ENCODE measurements around the gene GRK3.
"Not testable (repeated sequence)": the region's sequence is repeated elsewhere in the genome, so short reads cannot be mapped to it uniquely, and the experiment has no call there.

GRK3 gene

GRCh38 chr22:25542191-25542590 is 22.3 kb upstream of the GRK3 start:
- H3K27ac Mint-ChIP-seq: no peak overlapping the region
- peaks cover 14% of the 10 kb centered on the region for H3K4me1 Mint-ChIP-seq
- peaks cover 10% of the 10 kb centered on the region for H3K27me3 Mint-ChIP-seq
- no peaks in the 10 kb centered on the region for H3K9me3 Mint-ChIP-seq
- CTCF ChIA-PET: no interaction called here
- no peak for DNase-seq
- no peak overlapping the region for H3K4me3 Mint-ChIP-seq
- no peaks in the 10 kb centered on the region for H3K36me3 Mint-ChIP-seq

- CTCF ChIA-PET: interaction anchor here (1.0 to 1.8 kb wide), 2 partner anchors 11 to 21 kb away, joined by 6 to 7 read pairs; partner anchors contain the start of gene GRK3
- H3K4me3 Mint-ChIP-seq: no peak overlapping the region
- DNase-seq: no peak
- peaks cover 17% of the 10 kb centered on the region for H3K4me1 Mint-ChIP-seq
- H3K36me3 Mint-ChIP-seq: no peaks in the 10 kb centered on the region
- no peak overlapping the region for H3K27ac Mint-ChIP-seq
- H3K9me3 Mint-ChIP-seq: no peaks in the 10 kb centered on the region
- peaks cover 10% of the 10 kb centered on the region for H3K27me3 Mint-ChIP-seq
Measured at GRCh38 chr22:25542720-25543402, 21.6 kb upstream of the GRK3 start.

- Mint-ChIP-seq H3K9me3 (no peaks in the 10 kb centered on the region), H3K27ac (no peak overlapping the region), H3K36me3 (no peaks in the 10 kb centered on the region), H3K27me3 (peaks cover 6% of the 10 kb centered on the region), H3K4me3 (no peak overlapping the region), H3K4me1 (peaks cover 32% of the 10 kb centered on the region)
- DNase-seq: no peak
- CTCF ChIA-PET: interaction anchor here (0.5 kb wide), 1 partner anchor 181 kb away, joined by 3 read pairs; no protein-coding TSS in a partner anchor
Measured at GRCh38 chr22:25545146-25545545, 19.3 kb upstream of the GRK3 start.

- DNase-seq: no peak
- Mint-ChIP-seq H3K36me3 (no peaks in the 10 kb centered on the region), H3K4me3 (no peak overlapping the region), H3K27ac (no peak overlapping the region), H3K4me1 (peaks cover 32% of the 10 kb centered on the region), H3K27me3 (peaks cover 2% of the 10 kb centered on the region), H3K9me3 (no peaks in the 10 kb centered on the region)
- CTCF ChIA-PET: interaction anchor here (0.6 kb wide), 1 partner anchor 109 kb away, joined by 3 read pairs; no protein-coding TSS in a partner anchor
Measured at GRCh38 chr22:25545672-25546071, 18.8 kb upstream of the GRK3 start.

- Mint-ChIP-seq H3K9me3 (no peaks in the 10 kb centered on the region), H3K27ac (no peak overlapping the region), H3K27me3 (no peaks in the 10 kb centered on the region), H3K36me3 (no peaks in the 10 kb centered on the region), H3K4me1 (peaks cover 32% of the 10 kb centered on the region), H3K4me3 (no peak overlapping the region)
- no peak for DNase-seq
- CTCF ChIA-PET: interaction anchor here (0.6 kb wide), 1 partner anchor 110 kb away, joined by 3 read pairs; no protein-coding TSS in a partner anchor
Measured at GRCh38 chr22:25546242-25546641, 18.2 kb upstream of the GRK3 start.

- CTCF ChIA-PET: no interaction called here
- H3K9me3 Mint-ChIP-seq: no peaks in the 10 kb centered on the region
- no peak overlapping the region for H3K4me3 Mint-ChIP-seq
- DNase-seq: no peak
- H3K36me3 Mint-ChIP-seq: no peaks in the 10 kb centered on the region
- H3K27me3 Mint-ChIP-seq: no peaks in the 10 kb centered on the region
- peaks cover 32% of the 10 kb centered on the region for H3K4me1 Mint-ChIP-seq
- H3K27ac Mint-ChIP-seq: no peak overlapping the region
Measured at GRCh38 chr22:25546751-25547150, 17.7 kb upstream of the GRK3 start.

- no peak overlapping the region for H3K27ac Mint-ChIP-seq
- peaks cover 26% of the 10 kb centered on the region for H3K4me1 Mint-ChIP-seq
- no peaks in the 10 kb centered on the region for H3K9me3 Mint-ChIP-seq
- H3K36me3 Mint-ChIP-seq: no peaks in the 10 kb centered on the region
- no peak overlapping the region for H3K4me3 Mint-ChIP-seq
- CTCF ChIA-PET: interaction anchor here (2.0 kb wide), 1 partner anchor 224 kb away, joined by 5 read pairs; no protein-coding TSS in a partner anchor
- H3K27me3 Mint-ChIP-seq: no peaks in the 10 kb centered on the region
- DNase-seq: no peak
Measured at GRCh38 chr22:25548866-25549464, 15.5 kb upstream of the GRK3 start.

GRCh38 chr22:25551396-25551795 is 13.1 kb upstream of the GRK3 start:
- Mint-ChIP-seq H3K4me1 (peaks cover 17% of the 10 kb centered on the region), H3K27me3 (no peaks in the 10 kb centered on the region), H3K27ac (no peak overlapping the region), H3K9me3 (no peaks in the 10 kb centered on the region), H3K4me3 (no peak overlapping the region), H3K36me3 (no peaks in the 10 kb centered on the region)
- DNase-seq: no peak
- CTCF ChIA-PET: interaction anchor here (1.2 kb wide), 1 partner anchor 159 kb away, joined by 4 read pairs; no protein-coding TSS in a partner anchor

GRCh38 chr22:25552405-25552804 is 12.1 kb upstream of the GRK3 start:
- H3K4me3 Mint-ChIP-seq, H3K27ac Mint-ChIP-seq, CTCF ChIA-PET, DNase-seq, H3K27me3 Mint-ChIP-seq, H3K36me3 Mint-ChIP-seq, H3K9me3 Mint-ChIP-seq: not testable (repeated sequence)
- peaks cover 17% of the 10 kb centered on the region for H3K4me1 Mint-ChIP-seq

- no peak overlapping the region for H3K4me3 Mint-ChIP-seq
- no peaks in the 10 kb centered on the region for H3K36me3 Mint-ChIP-seq
- H3K27ac Mint-ChIP-seq: no peak overlapping the region
- peaks cover 6% of the 10 kb centered on the region for H3K27me3 Mint-ChIP-seq
- peaks cover 13% of the 10 kb centered on the region for H3K4me1 Mint-ChIP-seq
- CTCF ChIA-PET: interaction anchor here (1.7 kb wide), 1 partner anchor 10 kb away, joined by 6 read pairs; no protein-coding TSS in a partner anchor
- no peaks in the 10 kb centered on the region for H3K9me3 Mint-ChIP-seq
- DNase-seq: no peak
Measured at GRCh38 chr22:25553131-25553530, 11.3 kb upstream of the GRK3 start.

- no peaks in the 10 kb centered on the region for H3K9me3 Mint-ChIP-seq
- H3K4me3 Mint-ChIP-seq: no peak overlapping the region
- no peak overlapping the region for H3K27ac Mint-ChIP-seq
- H3K4me1 Mint-ChIP-seq: peaks cover 3% of the 10 kb centered on the region
- no peak for DNase-seq
- peaks cover 9% of the 10 kb centered on the region for H3K27me3 Mint-ChIP-seq
- no peaks in the 10 kb centered on the region for H3K36me3 Mint-ChIP-seq
- CTCF ChIA-PET: interaction anchor here (1.7 kb wide), 1 partner anchor 11 kb away, joined by 6 read pairs; no protein-coding TSS in a partner anchor
Measured at GRCh38 chr22:25554238-25554671, 10.2 kb upstream of the GRK3 start.

GRCh38 chr22:25554689-25555088 is 9.8 kb upstream of the GRK3 start:
- Mint-ChIP-seq H3K4me3 (no peak overlapping the region), H3K4me1 (no peaks in the 10 kb centered on the region), H3K27me3 (peaks cover 13% of the 10 kb centered on the region), H3K27ac (no peak overlapping the region), H3K9me3 (no peaks in the 10 kb centered on the region), H3K36me3 (no peaks in the 10 kb centered on the region)
- CTCF ChIA-PET: interaction anchor here (1.7 kb wide), 1 partner anchor 11 kb away, joined by 6 read pairs; no protein-coding TSS in a partner anchor
- DNase-seq: no peak

GRCh38 chr22:25555586-25555985 is 8.9 kb upstream of the GRK3 start:
- H3K27ac Mint-ChIP-seq: no peak overlapping the region
- no peak for DNase-seq
- H3K9me3 Mint-ChIP-seq: no peaks in the 10 kb centered on the region
- no peaks in the 10 kb centered on the region for H3K36me3 Mint-ChIP-seq
- peaks cover 13% of the 10 kb centered on the region for H3K27me3 Mint-ChIP-seq
- CTCF ChIA-PET: no interaction called here
- H3K4me3 Mint-ChIP-seq: no peak overlapping the region
- H3K4me1 Mint-ChIP-seq: no peaks in the 10 kb centered on the region

- Mint-ChIP-seq H3K36me3 (no peaks in the 10 kb centered on the region), H3K27ac (no peak overlapping the region), H3K4me1 (peaks cover 11% of the 10 kb centered on the region), H3K9me3 (no peaks in the 10 kb centered on the region), H3K4me3 (no peak overlapping the region), H3K27me3 (peaks cover 13% of the 10 kb centered on the region)
- no peak for DNase-seq
- CTCF ChIA-PET: interaction anchor here (0.8 kb wide), 1 partner anchor 216 kb away, joined by 3 read pairs; no protein-coding TSS in a partner anchor
Measured at GRCh38 chr22:25557218-25557617, 7.3 kb upstream of the GRK3 start.
